Mesodermal cell (in vitro differentiated cells): ENCODE results near the gene HCCS.

ENCODE experiments used
- H3K27ac ChIP-seq: 2 replicates; pipeline ENCODE4 v1.7.0; 2013; ENCODE audit warnings: mild to moderate bottlenecking, low read depth, low read length, moderate library complexity; ENCODE audit not compliant: severe bottlenecking
- H3K36me3 ChIP-seq: 2 replicates; pipeline ENCODE4 v1.7.1; 2013; ENCODE audit warnings: mild to moderate bottlenecking, low read length, moderate library complexity; ENCODE audit not compliant: control insufficient read depth, insufficient read depth
- H3K4me1 ChIP-seq: one replicate; pipeline ENCODE4 v1.7.1; 2013; ENCODE audit warnings: mild to moderate bottlenecking, low read length; ENCODE audit not compliant: insufficient read depth, control insufficient read depth, poor library complexity, severe bottlenecking
- H3K4me3 ChIP-seq: 2 replicates; pipeline ENCODE4 v1.7.0; 2013; ENCODE audit warnings: low read length, control low read depth, mild to moderate bottlenecking; ENCODE audit not compliant: insufficient read depth, poor library complexity, severe bottlenecking; ENCODE audit errors: extremely low read depth
- H3K9me3 ChIP-seq: 2 replicates; pipeline ENCODE4 v1.7.1; 2013; ENCODE audit warnings: mild to moderate bottlenecking, low read length, moderate library complexity; ENCODE audit not compliant: control insufficient read depth
- WGBS, 2 experiments: methylation state at CpG; one replicate each; pipeline ENCODE4 v1.1.5; 2013; ENCODE audit warnings: missing lambda C conversion rate in 2 of 2; ENCODE audit not compliant: insufficient coverage in 2 of 2; 5-methylcytosine and 5-hydroxymethylcytosine counted together

The HCCS gene

DNA sequence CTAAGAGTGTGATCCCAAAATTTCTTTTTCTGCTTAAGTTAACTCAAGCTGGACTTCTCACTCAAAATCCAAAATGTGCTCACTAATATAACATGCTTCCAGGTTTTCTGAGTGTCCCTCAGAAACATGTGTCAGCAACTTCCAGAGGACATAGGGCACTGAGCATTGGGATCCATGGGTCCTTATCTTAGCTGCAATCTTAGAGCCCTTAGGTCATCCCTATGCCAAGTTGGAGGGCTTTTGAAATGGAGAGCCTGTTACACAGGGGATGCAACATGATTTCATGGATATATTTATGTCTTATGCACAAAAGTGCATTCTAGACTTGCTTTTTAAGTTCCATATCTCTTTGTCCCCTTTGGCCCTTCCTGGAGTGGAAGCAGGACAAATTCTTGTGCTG is 11.7 kb upstream of the HCCS start:
- H3K27ac ChIP-seq = no peak overlapping the region
- no peaks in the 10 kb centered on the region for H3K9me3 ChIP-seq
- no peak overlapping the region for H3K4me3 ChIP-seq
- H3K36me3 ChIP-seq = no peaks in the 10 kb centered on the region
- peaks cover 9% of the 10 kb centered on the region for H3K4me1 ChIP-seq

DNA sequence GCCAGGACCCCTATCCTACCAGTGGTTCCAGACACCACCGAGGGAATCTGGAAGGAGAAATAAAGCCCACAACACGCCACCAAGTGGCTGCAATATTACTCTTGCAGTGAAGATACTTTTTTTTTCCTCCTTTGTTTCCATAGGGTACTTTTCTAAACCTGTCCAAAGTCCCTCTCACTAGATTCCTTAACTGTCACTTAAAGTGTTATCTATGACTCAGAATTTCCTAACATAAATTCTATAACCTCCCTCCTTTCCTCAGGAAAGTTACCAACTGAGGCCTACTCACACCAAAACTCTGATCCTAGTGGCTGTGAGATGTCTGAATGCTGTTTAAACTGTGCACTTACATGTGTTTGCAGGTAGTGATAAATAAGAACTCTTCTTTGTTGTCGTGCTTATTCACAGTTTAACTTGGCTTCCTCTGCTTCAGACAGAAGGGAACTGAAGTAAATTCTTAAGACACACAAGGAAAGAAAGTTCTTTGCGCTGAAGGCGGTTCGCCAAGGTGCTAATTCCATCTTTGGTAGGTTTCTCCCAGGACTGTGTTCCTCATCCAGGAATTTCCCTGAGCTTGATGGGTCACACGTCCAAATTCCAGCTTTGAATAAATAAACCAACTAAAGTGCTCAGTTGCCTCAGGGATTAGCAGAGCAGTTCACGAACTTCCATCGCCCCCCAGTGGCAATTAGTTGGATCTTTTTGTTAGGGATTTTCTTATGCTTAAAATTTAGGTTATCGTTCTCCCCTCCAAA is 10.7 kb upstream of the HCCS start:
- peak overlapping the region; percentile 82 for H3K27ac ChIP-seq

DNA sequence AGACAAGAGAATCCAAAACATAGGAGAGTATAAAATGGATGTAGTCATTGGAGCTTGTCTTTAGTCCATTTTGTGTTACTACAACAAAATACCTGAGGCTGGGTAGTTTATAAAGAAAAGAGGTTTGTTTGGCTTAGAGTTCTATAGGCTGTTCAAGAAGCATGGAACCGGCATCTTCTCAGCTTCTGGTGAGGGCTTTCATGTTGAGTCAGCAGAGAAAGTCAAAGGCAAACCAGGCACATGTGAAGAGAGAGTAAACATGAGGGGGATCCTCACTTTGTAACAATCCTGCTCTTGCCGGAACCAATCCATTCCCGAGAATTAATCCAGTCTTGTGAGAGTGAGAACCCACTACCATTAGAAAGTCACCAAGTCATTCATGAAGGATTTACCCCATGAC is 8.1 kb upstream of the HCCS start:
- peaks cover 2% of the 10 kb centered on the region for H3K36me3 ChIP-seq
- no peak overlapping the region for H3K4me3 ChIP-seq
- H3K27ac ChIP-seq = no peak overlapping the region
- peaks cover 9% of the 10 kb centered on the region for H3K4me1 ChIP-seq
- 80 to 100% methylated on average over 1 to 2 of the region's 3 CpGs for WGBS, 2 experiments
- no peaks in the 10 kb centered on the region for H3K9me3 ChIP-seq

More for the DNA sequence above, 10.7 kb upstream of the HCCS start:
- Histone ChIP-seq H3K4me3 (no peak overlapping the region), H3K9me3 (no peaks in the 10 kb centered on the region), H3K4me1 (peaks cover 9% of the 10 kb centered on the region), H3K36me3 (no peaks in the 10 kb centered on the region)
- WGBS, 2 experiments = 83% methylated on average over 1 of the region's 10 CpGs; no CpG with 5 or more reads in 1 of the 2 experiments

DNA sequence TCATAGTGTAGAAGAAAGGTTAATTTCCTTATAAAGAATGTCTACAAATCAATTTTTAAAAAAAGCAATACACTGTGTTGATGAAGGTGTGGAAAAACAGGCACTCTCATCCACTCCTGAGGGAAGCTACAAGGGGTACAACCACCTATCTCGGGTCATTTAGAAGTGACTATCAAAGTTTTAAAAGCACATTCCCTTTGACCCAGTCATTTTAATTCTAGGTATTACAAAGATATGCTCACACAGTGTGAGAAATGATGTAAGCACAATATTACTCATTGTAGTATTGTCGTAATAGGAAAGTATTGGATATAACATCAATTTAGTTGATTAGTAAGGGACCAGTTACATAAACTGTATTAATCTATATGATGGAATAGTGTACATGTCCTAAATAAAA is 7.4 kb upstream of the HCCS start:
- WGBS, 2 experiments = no CpG with 5 or more reads among the region's 2 CpGs
- Histone ChIP-seq H3K4me3 (no peak overlapping the region), H3K36me3 (peaks cover 2% of the 10 kb centered on the region), H3K27ac (no peak overlapping the region), H3K9me3 (no peaks in the 10 kb centered on the region), H3K4me1 (peaks cover 9% of the 10 kb centered on the region)

- Histone ChIP-seq H3K9me3 (no peaks in the 10 kb centered on the region), H3K4me1 (peaks cover 9% of the 10 kb centered on the region), H3K27ac (no peak overlapping the region), H3K4me3 (no peak overlapping the region), H3K36me3 (peaks cover 2% of the 10 kb centered on the region)
- WGBS, 2 experiments = no CpG with 5 or more reads among the region's 4 CpGs
These were observed 6.1 kb upstream of the HCCS start for GRCh38 chrX:11105080-11105479.

DNA sequence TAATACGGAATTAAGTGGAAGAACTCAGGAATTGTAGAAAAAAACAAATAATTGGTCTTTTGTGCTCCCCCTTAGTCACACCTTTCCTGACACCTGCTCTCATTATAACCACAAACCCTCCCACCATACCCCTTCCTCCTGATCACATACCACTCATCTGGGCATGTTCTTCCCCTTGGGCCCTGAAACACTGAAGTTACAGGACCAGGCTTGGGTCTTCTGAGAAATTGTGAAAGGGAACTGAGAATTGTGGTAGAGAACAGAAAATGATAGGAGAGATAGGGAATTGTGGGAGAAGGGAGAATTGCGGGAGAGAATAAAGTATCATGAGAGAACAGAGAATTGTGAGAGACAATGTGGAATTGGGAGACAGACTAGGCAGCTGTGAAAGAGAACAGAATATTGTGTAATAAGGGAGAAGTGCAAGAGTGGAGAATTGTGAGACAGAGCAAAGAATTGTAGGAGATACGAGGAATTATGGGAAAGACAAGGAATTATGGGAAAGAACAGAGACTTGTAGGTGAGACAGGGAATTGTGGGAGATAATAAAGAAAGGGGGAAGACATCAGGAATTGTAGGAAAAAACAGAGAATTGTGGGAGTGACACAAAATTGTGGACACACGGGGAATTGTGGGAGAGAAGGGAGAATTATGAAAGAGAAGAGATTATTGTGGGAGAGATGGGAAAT is 2.7 kb upstream of the HCCS start:
- H3K4me1 ChIP-seq = no peaks in the 10 kb centered on the region
- no peaks in the 10 kb centered on the region for H3K9me3 ChIP-seq
- H3K27ac ChIP-seq = no peak overlapping the region
- peaks cover 9% of the 10 kb centered on the region for H3K36me3 ChIP-seq
- 85 to 100% methylated on average over 2 to 3 of the region's 4 CpGs for WGBS, 2 experiments
- no peak overlapping the region for H3K4me3 ChIP-seq

- Histone ChIP-seq H3K9me3 (no peaks in the 10 kb centered on the region), H3K4me1 (no peaks in the 10 kb centered on the region), H3K36me3 (peaks cover 19% of the 10 kb centered on the region), H3K27ac (no peak overlapping the region), H3K4me3 (no peak overlapping the region)
- 93 to 97% methylated on average over 2 of the region's 2 CpGs for WGBS, 2 experiments
These were observed 1.2 kb upstream of the HCCS start for GRCh38 chrX:11109968-11110367.

DNA sequence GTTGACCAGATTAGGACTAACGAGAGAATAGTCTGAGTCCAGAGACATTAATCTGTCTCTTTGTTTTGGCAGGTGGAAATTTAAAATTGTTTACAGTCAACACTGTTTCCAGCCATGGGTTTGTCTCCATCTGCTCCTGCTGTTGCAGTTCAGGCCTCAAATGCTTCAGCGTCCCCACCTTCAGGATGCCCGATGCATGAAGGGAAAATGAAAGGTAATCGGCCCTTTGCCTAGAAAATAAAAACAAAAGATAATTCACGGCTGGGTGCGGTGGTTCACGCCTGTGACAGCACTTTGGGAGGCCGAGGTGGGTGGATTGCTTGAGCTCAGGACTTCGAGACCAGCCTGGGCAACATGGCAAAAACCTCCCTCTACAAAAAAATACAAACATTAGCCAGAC is 815 bp downstream of the HCCS start:
- WGBS, 2 experiments = no CpG with 5 or more reads among the region's 9 CpGs
- no peaks in the 10 kb centered on the region for H3K4me1 ChIP-seq
- H3K4me3 ChIP-seq = peak overlapping the region; percentile 57
- no peaks in the 10 kb centered on the region for H3K9me3 ChIP-seq
- peaks cover 34% of the 10 kb centered on the region for H3K36me3 ChIP-seq
- peak overlapping the region; percentile 92 for H3K27ac ChIP-seq

DNA sequence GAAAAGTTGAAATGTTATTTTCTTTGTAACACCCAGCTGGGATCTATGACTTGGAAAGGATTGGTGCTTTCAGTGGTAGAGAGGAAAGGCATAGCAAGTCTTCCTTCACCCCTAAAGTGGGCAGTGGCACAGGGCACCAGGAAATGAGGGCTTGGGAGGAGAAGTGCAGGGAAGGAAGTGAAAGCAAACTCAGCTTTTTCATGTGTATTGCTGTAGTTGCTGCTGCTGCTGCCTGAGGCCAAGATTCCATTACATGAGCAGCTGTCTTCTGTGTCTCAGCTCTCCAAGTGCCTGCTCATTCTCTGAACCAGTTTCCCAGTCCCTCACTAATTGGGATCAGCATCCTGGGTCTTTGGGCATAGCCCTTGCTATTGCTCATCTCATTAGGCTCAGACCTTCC is 2.6 kb downstream of the HCCS start:
- H3K36me3 ChIP-seq = peaks cover 49% of the 10 kb centered on the region
- no peak overlapping the region for H3K4me3 ChIP-seq
- H3K4me1 ChIP-seq = no peaks in the 10 kb centered on the region
- no peaks in the 10 kb centered on the region for H3K9me3 ChIP-seq
- H3K27ac ChIP-seq = no peak overlapping the region

- Histone ChIP-seq H3K9me3 (no peaks in the 10 kb centered on the region), H3K4me1 (no peaks in the 10 kb centered on the region), H3K4me3 (no peak overlapping the region), H3K27ac (no peak overlapping the region), H3K36me3 (peaks cover 82% of the 10 kb centered on the region)
- 67 to 100% methylated on average over 1 of the region's 3 CpGs for WGBS, 2 experiments
These were observed 6.6 kb downstream of the HCCS start for GRCh38 chrX:11117745-11118144.

GRCh38 chrX:11119313-11119943 is 8.3 kb downstream of the HCCS start:
- H3K9me3 ChIP-seq = no peaks in the 10 kb centered on the region
- H3K4me3 ChIP-seq = no peak overlapping the region
- H3K27ac ChIP-seq = no peak overlapping the region
- no peaks in the 10 kb centered on the region for H3K4me1 ChIP-seq
- H3K36me3 ChIP-seq = peaks cover 76% of the 10 kb centered on the region
- WGBS, 2 experiments = 83 to 100% methylated on average over 1 to 2 of the region's 8 CpGs
